Activated T-helper 1 cell treated with anti-CD3 and anti-CD28 coated beads, Interleukin-12 subunit alpha, Interleukin-12 subunit beta, Interleukin-2, Interleukin-4 antibody, amounts not matched to agents 30 ng/mL and 10 ng/mL and 1 ng/mL, durations not matched to agents 14 hours and 24 hours and 36 hours (primary cell): ENCODE measurements around the gene ABO. TPM values are rescaled to one million over a fixed set of nuclear protein-coding genes. Genes with fewer than 3 reads are reported as not detected.

ENCODE experiments used
- total RNA-seq: library from RNA; stranded (reverse); gene quantifications from 2 replicates; pipeline ENCODE4 v1.2.3, GENCODE V29; 2022

ABO gene
- total RNA-seq, 1 donor from 2014 or later = 0.60 TPM

Other genes with a start within 250 kb of the ABO start
- 87.8 and 89.0 TPM in 2 replicates for gene GTF3C5, start 244.2 kb downstream of the ABO start, total RNA-seq
- gene CEL, start 213.2 kb downstream of the ABO start, total RNA-seq = 1.8 and 2.0 TPM in 2 replicates
- gene RALGDS, start 154.0 kb downstream of the ABO start, total RNA-seq = 88.7 and 94.4 TPM in 2 replicates
- 8.6 and 9.4 TPM in 2 replicates for gene GBGT1, start 111.3 kb downstream of the ABO start, total RNA-seq
- not detected in 2 replicates for gene OBP2B, start 66.0 kb downstream of the ABO start, total RNA-seq
- gene SURF6, start 61.0 kb upstream of the ABO start, total RNA-seq = 29.0 and 29.8 TPM in 2 replicates
- gene MED22, start 72.9 kb upstream of the ABO start, total RNA-seq = 37.9 and 40.5 TPM in 2 replicates
- 2,401 and 2,463 TPM in 2 replicates for gene RPL7A, start 73.0 kb upstream of the ABO start, total RNA-seq
- 36.3 and 37.7 TPM in 2 replicates for gene SURF1, start 81.3 kb upstream of the ABO start, total RNA-seq
- gene SURF2, start 81.3 kb upstream of the ABO start, total RNA-seq = 28.6 and 30.9 TPM in 2 replicates
- gene SURF4, start 100.9 kb upstream of the ABO start, total RNA-seq = 236 and 242 TPM in 2 replicates
- 0.64 and 1.5 TPM in 2 replicates for gene STKLD1, start 101.2 kb upstream of the ABO start, total RNA-seq
- 42.5 and 43.8 TPM in 2 replicates for gene REXO4, start 142.8 kb upstream of the ABO start, total RNA-seq
- gene ADAMTS13, start 147.2 kb upstream of the ABO start, total RNA-seq = 1.2 and 1.7 TPM in 2 replicates
- 1.0 and 1.1 TPM in 2 replicates for gene CACFD1, start 184.8 kb upstream of the ABO start, total RNA-seq
- 4.1 and 4.6 TPM in 2 replicates for gene SLC2A6, start 203.9 kb upstream of the ABO start, total RNA-seq
- not detected in 2 replicates for gene MYMK, start 249.8 kb upstream of the ABO start, total RNA-seq